DND-41 (cell line): ENCODE data around the gene MOK.

ENCODE experiments used
- ATAC-seq: fragments of 200-7000 bp; cut with Tn5 transposase; 3 replicates; pipeline ENCODE4 v1.9.1; 2021; ENCODE audit warnings: low read depth; ENCODE audit not compliant: insufficient read depth
- DNase-seq: peaks from one replicate; pipeline ENCODE4 v3.0.0-alpha.2; 2020
- H2AFZ ChIP-seq: 2 replicates; pipeline ENCODE4 v1.6.0; 2012; ENCODE audit warnings: low read depth, low read length
- H3K27ac ChIP-seq: 2 replicates; pipeline ENCODE4 v1.5.1; 2012; ENCODE audit warnings: low read length, inconsistent platforms
- H3K27me3 ChIP-seq: fragments of 200-600 bp; sonication (generic); 2 replicates; pipeline ENCODE4 v1.6.0; 2012; ENCODE audit warnings: low read length, mild to moderate bottlenecking, inconsistent platforms; ENCODE audit not compliant: insufficient read depth, poor library complexity
- H3K36me3 ChIP-seq: 2 replicates; pipeline ENCODE4 v1.5.1; 2012; ENCODE audit warnings: low read length, inconsistent platforms; ENCODE audit not compliant: insufficient read depth
- H3K4me1 ChIP-seq: 2 replicates; pipeline ENCODE4 v1.5.1; 2012; ENCODE audit warnings: mild to moderate bottlenecking, low read length; ENCODE audit not compliant: insufficient read depth
- H3K4me2 ChIP-seq: 2 replicates; pipeline ENCODE4 v1.6.0; 2012; ENCODE audit warnings: mild to moderate bottlenecking, moderate library complexity, low read length, inconsistent platforms; ENCODE audit not compliant: insufficient read depth
- H3K4me3 ChIP-seq, 2 experiments: fragments of 200-600 bp in 1 of 2; shearing (Covaris generic) in 1 of 2; 2 replicates each; pipeline ENCODE4 v1.5.1; 2012 to 2016; ENCODE audit warnings: inconsistent platforms in 2 of 2, low read length in 2 of 2, mild to moderate bottlenecking in 2 of 2, low read depth in 1 of 2, moderate library complexity in 1 of 2
- H3K79me2 ChIP-seq: 2 replicates; pipeline ENCODE4 v1.6.0; 2012; ENCODE audit warnings: low read length, inconsistent platforms; ENCODE audit not compliant: insufficient read depth
- H3K9ac ChIP-seq: 2 replicates; pipeline ENCODE4 v1.6.0; 2012; ENCODE audit warnings: low read depth, mild to moderate bottlenecking, inconsistent platforms, low read length, moderate library complexity
- H3K9me3 ChIP-seq: 2 replicates; pipeline ENCODE4 v1.5.1; 2012; ENCODE audit warnings: low read length, moderate library complexity, mild to moderate bottlenecking, inconsistent platforms; ENCODE audit not compliant: insufficient read depth, severe bottlenecking
- H4K20me1 ChIP-seq: 2 replicates; pipeline ENCODE4 v1.6.0; 2012; ENCODE audit warnings: low read length; ENCODE audit not compliant: insufficient read depth
- CTCF ChIP-seq: IDR thresholded peaks from 2 replicates; pipeline ENCODE4 v1.5.1; 2012; ENCODE audit warnings: borderline replicate concordance, low read length, moderate library complexity, mild to moderate bottlenecking; ENCODE audit not compliant: poor library complexity, severe bottlenecking; ENCODE audit errors: extremely low read depth
- EZH2 ChIP-seq: IDR thresholded peaks from 3 replicates; pipeline ENCODE4 v1.6.1; 2012; ENCODE audit warnings: borderline replicate concordance, low read depth, mild to moderate bottlenecking, moderate library complexity, low read length, inconsistent platforms; ENCODE audit not compliant: severe bottlenecking

Gene MOK

DNA sequence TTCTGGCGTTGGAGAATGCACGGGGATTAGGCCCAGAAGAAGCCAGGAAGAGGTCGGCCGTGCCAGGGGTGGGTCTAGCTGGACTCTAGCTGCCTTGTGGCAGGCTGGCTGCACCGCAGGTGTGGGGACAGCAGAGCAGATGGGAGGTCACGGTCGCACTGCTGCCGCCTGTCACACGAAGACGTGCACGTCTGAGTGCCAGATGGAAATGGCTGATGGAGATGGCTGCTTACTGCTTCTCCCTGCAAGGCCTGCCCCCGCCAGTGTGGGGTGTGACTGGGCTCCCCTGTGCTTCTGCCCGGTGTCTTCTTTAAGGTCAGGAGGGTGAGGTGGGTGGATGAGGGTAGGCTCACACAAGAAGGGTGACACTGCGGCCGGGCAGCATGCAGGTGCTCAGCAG, 79.0 kb downstream of the MOK start:
- no peak for DNase-seq
- Histone ChIP-seq H3K36me3 (peaks cover 5% of the 10 kb centered on the region), H3K9ac (no peak overlapping the region), H3K27me3 (no peaks in the 10 kb centered on the region), H3K9me3 (no peaks in the 10 kb centered on the region), H4K20me1 (peaks cover 3% of the 10 kb centered on the region), H3K4me1 (no peaks in the 10 kb centered on the region), H3K4me2 (no peak overlapping the region), H3K27ac (no peak overlapping the region), H2AFZ (no peak overlapping the region), H3K4me3 (no peak overlapping the region), H3K79me2 (no peaks in the 10 kb centered on the region)
- ATAC-seq: no peak
- TF ChIP-seq EZH2: no peak
- TF ChIP-seq CTCF: no peak

- H3K9me3 ChIP-seq: no peaks in the 10 kb centered on the region
- TF ChIP-seq CTCF: no peak
- no peak for TF ChIP-seq EZH2
- DNase-seq: no peak
- no peaks in the 10 kb centered on the region for H3K79me2 ChIP-seq
- no peak overlapping the region for H2AFZ ChIP-seq
- H4K20me1 ChIP-seq: peaks cover 5% of the 10 kb centered on the region
- no peaks in the 10 kb centered on the region for H3K27me3 ChIP-seq
- no peak overlapping the region for H3K9ac ChIP-seq
- H3K36me3 ChIP-seq: peaks cover 5% of the 10 kb centered on the region
- no peaks in the 10 kb centered on the region for H3K4me1 ChIP-seq
- H3K4me3 ChIP-seq: no peak overlapping the region
- no peak overlapping the region for H3K27ac ChIP-seq
- ATAC-seq: no peak
- H3K4me2 ChIP-seq: no peak overlapping the region
Measured at GRCh38 chr14:102225386-102225785, 79.6 kb downstream of the MOK start.

DNA sequence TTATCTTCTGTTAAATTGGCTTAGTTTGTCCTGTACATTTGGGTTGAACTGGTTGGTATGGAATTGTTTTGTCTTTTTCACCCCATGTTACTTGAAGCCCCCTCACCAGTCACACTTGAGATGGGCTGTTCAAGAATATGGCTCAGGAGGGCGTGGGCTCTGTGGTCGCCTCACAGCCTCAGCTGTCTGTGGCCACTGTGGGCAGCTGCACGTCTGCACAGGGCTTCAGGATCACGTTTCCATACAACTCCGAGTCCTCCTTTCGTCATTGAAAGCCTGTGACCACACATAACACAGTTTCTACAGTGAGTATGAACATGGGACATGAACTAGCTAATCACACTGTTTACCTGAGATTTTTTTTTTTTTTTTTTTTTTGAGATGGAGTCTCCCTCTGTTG, 81.3 kb downstream of the MOK start:
- TF ChIP-seq CTCF (no peak), EZH2 (no peak)
- Histone ChIP-seq H3K9ac (no peak overlapping the region), H3K27ac (no peak overlapping the region), H3K4me2 (no peak overlapping the region), H3K9me3 (no peaks in the 10 kb centered on the region), H3K27me3 (no peaks in the 10 kb centered on the region), H3K79me2 (no peaks in the 10 kb centered on the region), H2AFZ (no peak overlapping the region), H4K20me1 (peaks cover 9% of the 10 kb centered on the region), H3K4me3 (no peak overlapping the region), H3K36me3 (peaks cover 11% of the 10 kb centered on the region), H3K4me1 (no peaks in the 10 kb centered on the region)
- ATAC-seq (no peak), DNase-seq (no peak)

DNA sequence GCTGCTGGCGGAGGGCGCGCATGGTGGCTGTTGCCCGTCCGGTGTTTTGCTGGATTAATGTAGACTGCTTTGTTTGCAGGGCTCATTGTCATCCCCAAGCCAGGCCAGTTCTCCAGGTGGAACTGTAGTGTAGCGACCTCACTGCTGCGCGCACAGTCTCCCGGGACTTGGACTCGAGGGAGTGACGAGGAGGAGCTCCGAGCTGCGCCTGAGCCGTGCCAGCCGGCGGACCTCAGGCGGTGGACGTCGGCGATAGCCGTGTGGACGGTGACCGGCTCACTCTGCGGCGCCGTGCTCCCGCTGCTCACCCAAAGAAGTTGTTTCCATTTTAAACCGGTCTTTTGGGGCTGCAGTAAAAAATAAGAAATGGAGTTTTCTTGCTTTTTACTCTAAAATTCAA, 82.2 kb downstream of the MOK start:
- TF ChIP-seq EZH2 (no peak), CTCF (no peak)

More for the DNA sequence above, 82.2 kb downstream of the MOK start:
- ATAC-seq (no peak), DNase-seq (no peak)
- H3K27me3 ChIP-seq: no peaks in the 10 kb centered on the region
- no peak overlapping the region for H3K4me3 ChIP-seq
- H3K4me2 ChIP-seq: no peak overlapping the region
- H3K9me3 ChIP-seq: no peaks in the 10 kb centered on the region
- no peak overlapping the region for H3K9ac ChIP-seq
- peaks cover 15% of the 10 kb centered on the region for H4K20me1 ChIP-seq
- peaks cover 13% of the 10 kb centered on the region for H3K36me3 ChIP-seq
- H2AFZ ChIP-seq: no peak overlapping the region
- no peaks in the 10 kb centered on the region for H3K79me2 ChIP-seq
- H3K27ac ChIP-seq: no peak overlapping the region
- H3K4me1 ChIP-seq: no peaks in the 10 kb centered on the region
